Measurements from ENCODE around the gene BLACAT1. TPM values are rescaled to one million over a fixed set of nuclear protein-coding genes. Genes with fewer than 3 reads are reported as not detected.

Gene BLACAT1
- total RNA-seq, 2 donors from 2014 or later: 0.24 to 0.26 TPM

DNA sequence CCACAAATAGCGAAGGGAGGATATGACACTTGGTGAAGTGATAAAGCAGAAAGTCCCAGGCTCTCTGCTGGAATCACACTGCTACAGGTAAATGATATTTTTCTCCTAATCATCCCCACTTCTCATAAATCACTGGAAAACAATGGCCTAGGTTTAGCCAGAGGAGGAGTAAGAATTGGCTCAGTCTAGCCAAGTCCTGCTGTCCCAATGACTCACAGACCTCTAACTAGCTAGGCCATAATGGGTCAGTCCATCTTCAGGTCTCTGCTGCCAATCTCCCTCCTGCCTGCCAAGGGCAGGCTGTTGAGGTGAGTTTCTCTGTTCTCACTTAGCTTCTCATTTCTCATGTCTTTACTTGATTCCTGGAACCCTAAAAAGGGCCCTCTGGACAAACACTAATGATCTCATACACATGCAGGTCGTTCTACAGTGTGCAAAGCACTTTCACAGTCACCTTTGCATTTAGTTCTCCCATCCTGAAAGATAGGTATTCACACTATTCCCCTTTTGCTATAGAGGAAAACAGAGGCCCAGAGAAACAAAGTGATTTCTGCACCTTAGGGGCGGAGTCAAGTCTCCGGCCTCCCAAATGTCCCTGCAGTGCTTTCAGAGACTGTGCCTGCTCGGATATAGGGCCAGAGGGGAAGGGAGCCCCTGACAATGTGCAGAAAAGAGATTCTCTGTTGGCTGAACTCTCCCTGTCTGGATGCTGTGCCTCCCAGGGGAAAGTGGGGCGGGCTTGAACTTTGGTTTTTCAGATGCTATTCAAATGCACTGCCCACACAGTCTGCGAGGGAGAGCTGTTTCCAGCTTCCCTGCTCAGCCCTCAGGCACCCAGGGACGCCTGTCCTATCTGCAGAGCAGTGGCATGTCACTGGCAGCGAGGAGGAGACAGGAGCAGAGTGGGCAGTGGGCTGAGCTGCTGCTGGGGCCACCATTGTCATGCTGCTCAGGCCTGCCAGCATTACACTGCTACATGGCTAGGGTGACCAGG lies 44.7 kb upstream of the BLACAT1 start:
- Histone ChIP-seq H3K4me3 (no peak overlapping the region), H3K4me1 (peaks cover 0 to 41% of the 10 kb centered on the region in 2 donors), H3K27me3 (no peaks in the 10 kb centered on the region), H3K27ac (peak overlapping the region in 1 of 2 donors; percentile 34), H3K36me3 (no peaks in the 10 kb centered on the region), H3K9me3 (no peaks in the 10 kb centered on the region)
- DNase-seq (ENCODE audit: low spot score): no peak
- TF ChIP-seq, protein P1, sequence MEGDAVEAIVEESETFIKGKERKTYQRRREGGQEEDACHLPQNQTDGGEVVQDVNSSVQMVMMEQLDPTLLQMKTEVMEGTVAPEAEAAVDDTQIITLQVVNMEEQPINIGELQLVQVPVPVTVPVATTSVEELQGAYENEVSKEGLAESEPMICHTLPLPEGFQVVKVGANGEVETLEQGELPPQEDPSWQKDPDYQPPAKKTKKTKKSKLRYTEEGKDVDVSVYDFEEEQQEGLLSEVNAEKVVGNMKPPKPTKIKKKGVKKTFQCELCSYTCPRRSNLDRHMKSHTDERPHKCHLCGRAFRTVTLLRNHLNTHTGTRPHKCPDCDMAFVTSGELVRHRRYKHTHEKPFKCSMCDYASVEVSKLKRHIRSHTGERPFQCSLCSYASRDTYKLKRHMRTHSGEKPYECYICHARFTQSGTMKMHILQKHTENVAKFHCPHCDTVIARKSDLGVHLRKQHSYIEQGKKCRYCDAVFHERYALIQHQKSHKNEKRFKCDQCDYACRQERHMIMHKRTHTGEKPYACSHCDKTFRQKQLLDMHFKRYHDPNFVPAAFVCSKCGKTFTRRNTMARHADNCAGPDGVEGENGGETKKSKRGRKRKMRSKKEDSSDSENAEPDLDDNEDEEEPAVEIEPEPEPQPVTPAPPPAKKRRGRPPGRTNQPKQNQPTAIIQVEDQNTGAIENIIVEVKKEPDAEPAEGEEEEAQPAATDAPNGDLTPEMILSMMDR (IDR thresholded peaks at IDR 0.05): no peak

DNA sequence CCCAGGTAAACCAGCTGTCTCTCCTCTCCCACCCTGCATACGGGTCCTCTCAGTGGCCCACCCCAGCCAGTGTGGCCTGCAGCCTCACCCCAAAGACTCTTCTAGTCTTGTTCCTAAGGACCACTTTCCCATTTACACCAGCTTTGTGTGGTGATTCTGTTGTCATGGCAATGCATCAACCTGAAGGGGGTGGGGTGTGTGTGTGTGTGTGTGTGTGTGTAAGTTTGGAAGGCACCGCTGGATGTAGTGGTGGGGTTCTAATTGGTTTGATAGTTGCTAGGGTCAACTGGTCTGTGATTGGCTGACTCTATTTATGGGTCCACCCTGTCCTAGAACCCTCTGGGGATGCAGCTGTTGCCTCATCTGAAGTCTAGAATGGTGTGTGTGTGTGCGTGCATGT lies 43.9 kb upstream of the BLACAT1 start:
- Histone ChIP-seq H3K27me3 (no peaks in the 10 kb centered on the region), H3K27ac (no peak overlapping the region), H3K36me3 (no peaks in the 10 kb centered on the region), H3K4me1 (peaks cover 0 to 38% of the 10 kb centered on the region in 2 donors), H3K4me3 (no peak overlapping the region), H3K9me3 (no peaks in the 10 kb centered on the region)
- TF ChIP-seq, protein P1 (IDR thresholded peaks at IDR 0.05): no peak
- no peak for DNase-seq (ENCODE audit: low spot score)

DNA sequence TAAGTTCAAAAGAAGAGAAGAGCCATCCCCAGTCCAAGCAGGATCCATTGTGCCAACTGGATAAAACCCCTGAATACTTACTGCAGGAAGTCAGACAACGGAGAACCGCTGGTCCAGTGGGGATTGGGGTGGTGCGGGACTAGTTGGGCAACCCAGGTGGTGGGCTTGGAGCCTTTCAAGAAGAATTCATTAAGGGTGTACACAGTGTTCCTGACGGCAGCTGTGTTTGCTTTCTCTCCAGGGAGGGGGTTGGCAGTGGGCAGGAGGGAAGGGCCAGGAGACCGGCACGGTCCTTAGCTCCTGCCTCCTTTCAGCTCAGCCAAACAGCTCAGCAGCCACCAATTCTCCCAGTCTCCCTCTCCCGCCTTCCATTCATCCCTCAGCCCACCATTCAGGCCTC lies 41.5 kb upstream of the BLACAT1 start:
- no peak for DNase-seq (ENCODE audit: low spot score)
- H3K4me1 ChIP-seq: peaks cover 0 to 52% of the 10 kb centered on the region in 2 donors

DNA sequence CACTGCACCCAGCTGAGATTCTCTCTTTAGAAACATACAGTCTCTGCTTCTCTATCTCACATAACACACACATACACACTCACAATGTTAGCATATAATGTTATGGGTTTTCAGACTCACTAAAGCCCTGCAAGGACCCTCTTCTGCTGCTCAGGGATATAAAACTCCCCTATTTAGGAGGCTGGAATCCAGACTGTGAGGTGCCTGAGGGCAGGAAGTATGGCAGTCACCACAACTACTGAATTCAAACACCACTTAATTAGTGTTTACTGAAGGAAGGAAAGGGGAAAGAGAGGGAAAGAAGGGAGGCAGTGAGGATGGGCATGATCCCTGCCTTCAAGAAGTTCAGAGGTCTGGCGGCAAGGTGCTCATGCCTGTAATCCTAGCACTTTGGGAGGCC lies 40.8 kb upstream of the BLACAT1 start:
- no peaks in the 10 kb centered on the region for H3K27me3 ChIP-seq
- H3K27ac ChIP-seq: no peak overlapping the region
- H3K4me1 ChIP-seq: peaks cover 0 to 59% of the 10 kb centered on the region in 2 donors
- H3K9me3 ChIP-seq: no peaks in the 10 kb centered on the region
- TF ChIP-seq, protein P1 (IDR thresholded peaks at IDR 0.05): no peak
- no peaks in the 10 kb centered on the region for H3K36me3 ChIP-seq
- no peak overlapping the region for H3K4me3 ChIP-seq
- no peak for DNase-seq (ENCODE audit: low spot score)

More for the DNA sequence above, 41.5 kb upstream of the BLACAT1 start:
- Histone ChIP-seq H3K36me3 (no peaks in the 10 kb centered on the region), H3K9me3 (no peaks in the 10 kb centered on the region), H3K27me3 (no peaks in the 10 kb centered on the region), H3K27ac (no peak overlapping the region), H3K4me3 (no peak overlapping the region)
- TF ChIP-seq, protein P1 (IDR thresholded peaks at IDR 0.05): no peak

DNA sequence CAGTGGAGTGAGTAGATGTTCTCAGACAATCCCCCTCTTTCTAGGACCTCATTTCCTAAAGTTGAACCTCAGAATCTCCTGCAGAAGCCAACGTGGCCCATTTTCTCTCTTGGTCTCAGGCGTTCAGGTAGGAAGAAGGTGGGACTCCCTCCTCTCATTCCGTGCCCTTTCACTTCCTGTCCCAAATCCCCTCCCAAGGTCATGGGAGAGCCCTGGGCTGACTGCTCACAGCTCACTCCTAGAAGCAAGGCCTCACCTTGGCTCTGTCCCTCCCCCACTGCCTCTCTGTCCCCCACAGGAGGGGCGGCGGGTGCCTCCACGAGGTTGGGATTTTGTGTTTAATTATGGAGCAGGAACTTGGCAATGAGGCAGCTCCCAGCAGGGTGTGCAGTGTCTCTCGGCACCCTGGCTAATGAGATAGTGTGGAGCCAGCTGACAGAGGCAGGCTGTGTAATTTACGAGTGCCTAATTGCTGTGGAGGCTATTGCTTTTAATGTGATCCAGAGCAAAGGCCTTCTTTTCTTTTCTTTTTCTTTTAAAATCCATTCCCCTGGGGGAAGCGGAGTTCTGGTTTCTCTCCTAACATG lies 39.5 kb upstream of the BLACAT1 start:
- Histone ChIP-seq H3K4me1 (peaks cover 0 to 50% of the 10 kb centered on the region in 2 donors), H3K27me3 (no peaks in the 10 kb centered on the region), H3K27ac (peak overlapping the region; percentile 77 to 87), H3K36me3 (no peaks in the 10 kb centered on the region), H3K9me3 (no peaks in the 10 kb centered on the region), H3K4me3 (no peak overlapping the region)
- TF ChIP-seq, protein P1 (IDR thresholded peaks at IDR 0.05): no peak
- DNase-seq (ENCODE audit: low spot score): no peak
